ENCODE results near the gene HRNR.
"Not testable (repeated sequence)": the region's sequence is repeated elsewhere in the genome, so short reads cannot be mapped to it uniquely, and the experiment has no call there.

The HRNR gene

GRCh38 chr1:152224093-152224492 is at the start of gene HRNR:
HRNR (minus strand) TSS chr1:152224193; CDS start chr1:152223253, 940 bp downstream.
- DNase-seq, result no peak

GRCh38 chr1:152256394-152256793 is 32.4 kb upstream of the HRNR start:
- not testable (repeated sequence) for DNase-seq

DNA sequence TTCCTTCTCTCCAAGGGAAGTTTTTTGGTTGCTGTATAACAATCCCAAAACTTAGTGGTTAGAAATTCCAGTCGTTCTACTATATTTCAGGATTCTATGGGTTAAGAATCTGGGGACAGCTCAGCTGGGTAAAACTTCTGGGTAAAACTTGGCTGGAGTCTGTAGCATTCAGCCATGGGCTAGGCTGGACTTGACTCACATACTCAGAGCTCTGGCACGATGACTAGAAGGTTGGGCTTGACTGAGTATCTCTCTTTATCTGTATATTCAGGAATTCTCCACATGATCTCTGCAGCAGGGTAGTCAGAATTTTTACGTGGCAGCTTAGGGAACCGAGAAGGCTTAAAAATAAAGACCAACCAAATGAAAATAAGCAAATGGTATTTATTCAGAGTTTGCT is 28.2 kb upstream of the HRNR start:
- DNase-seq, result no peak

DNA sequence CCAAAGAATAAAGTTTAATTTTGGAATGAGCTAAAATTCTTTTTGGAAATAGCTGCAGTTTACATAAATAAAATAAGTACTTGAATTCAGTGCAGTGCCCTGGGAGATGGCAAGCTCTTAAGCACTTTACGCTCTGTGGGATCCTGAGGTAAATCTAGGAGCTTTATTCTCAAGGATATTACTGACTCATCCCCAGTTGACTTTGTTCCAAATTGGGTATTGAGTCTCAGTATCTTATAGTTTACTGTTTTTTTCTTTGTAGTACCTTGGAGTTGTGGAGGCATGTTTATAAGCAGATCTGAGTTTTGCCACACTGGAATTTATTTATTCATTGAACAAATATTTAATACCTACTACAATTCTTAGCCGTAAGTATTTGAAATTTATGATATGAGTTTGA is 27.4 kb upstream of the HRNR start:
- no peak for DNase-seq

- DNase-seq, result no peak
Observed at GRCh38 chr1:152247316-152247715, 23.3 kb upstream of the HRNR start.

- DNase-seq, result no peak
Observed at GRCh38 chr1:152244576-152245273, 20.7 kb upstream of the HRNR start.

DNA sequence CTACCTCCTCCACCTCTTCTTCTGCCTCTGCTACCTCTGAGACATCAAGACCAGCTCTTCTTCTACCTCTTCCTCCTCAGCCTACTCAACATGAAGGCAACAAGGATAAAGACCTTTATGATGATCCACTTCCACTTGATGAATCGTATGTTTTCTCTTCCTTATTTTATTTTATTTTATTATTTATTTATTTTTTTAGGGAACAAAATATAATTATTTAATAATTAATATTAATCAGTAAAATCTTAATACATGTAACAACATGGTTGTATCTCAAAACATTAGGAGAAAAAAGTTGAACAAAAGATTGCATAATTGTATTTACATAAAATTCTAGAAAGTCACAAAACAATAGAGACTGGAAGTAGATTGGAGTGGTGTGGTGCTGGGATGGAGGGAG is 13.1 kb upstream of the HRNR start:
- no peak for DNase-seq

- DNase-seq, result no peak
Observed at GRCh38 chr1:152228831-152229230, 4.8 kb upstream of the HRNR start.

GRCh38 chr1:152227310-152227928 is 3.4 kb upstream of the HRNR start:
- no peak for DNase-seq

DNA sequence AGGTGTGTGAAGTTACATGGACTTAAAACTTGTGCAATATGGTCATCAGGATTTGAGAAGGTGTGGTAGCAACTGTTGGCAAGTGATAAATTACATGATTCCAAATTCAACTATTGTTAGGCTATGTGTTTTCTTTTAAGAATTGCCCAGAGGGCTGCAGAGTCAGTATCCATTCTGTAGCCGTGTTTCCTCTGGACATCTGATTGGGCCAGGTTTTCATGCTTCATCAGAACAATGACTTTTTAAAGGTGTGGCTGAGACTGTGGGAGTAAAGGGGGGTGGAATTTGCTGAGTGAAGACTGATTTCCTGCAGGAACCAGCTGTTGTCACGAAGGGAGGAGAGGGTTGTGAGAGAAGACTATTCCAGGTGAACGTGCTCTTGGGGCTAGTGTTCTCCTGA is 1.7 kb upstream of the HRNR start:
- DNase-seq, result no peak

DNA sequence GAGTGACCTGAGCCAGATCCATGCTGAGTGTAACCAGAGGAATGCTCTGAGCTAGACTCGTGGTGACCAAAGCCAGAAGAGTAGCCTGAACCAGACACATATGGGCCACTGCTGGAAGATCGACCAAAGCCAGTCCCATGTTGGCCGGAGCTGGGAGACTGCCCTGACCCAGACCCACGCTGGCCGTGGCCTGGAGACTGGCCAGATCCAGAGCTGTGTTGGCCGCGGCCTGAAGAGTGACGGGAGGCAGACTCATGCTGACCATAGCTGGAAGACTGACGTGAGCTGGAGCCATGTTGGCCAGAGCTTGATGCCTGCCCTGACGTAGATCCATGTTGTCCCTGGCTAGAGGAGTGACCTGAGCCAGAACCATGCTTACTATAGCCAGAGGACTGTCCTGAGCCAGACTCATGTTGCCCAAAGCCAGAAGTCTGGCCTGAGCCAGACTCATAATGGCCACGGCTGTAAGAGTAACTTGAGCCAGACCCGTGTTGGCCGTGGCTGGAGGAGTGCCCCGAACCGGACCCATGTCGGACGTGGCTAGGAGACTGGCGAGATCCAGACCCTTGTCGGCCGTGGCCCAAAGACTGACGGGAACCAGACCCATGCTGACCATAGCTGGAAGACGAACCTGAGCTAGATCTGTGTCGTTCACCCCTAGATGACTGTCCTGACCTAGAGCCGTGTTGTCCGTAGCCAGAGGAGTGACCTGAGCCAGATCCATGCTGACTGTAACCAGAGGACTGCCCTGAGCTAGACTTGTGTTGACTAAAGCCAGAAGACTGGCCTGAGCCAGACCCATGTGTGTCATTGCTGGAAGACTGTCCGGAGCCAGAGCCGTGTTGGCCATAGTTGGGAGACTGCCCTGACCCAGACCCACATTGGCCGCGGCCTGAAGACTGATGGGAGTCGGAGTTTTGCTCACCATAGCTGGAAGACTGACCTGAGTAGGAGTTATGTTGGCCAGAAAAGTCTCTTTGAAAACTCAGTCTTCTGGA is 3.5 kb downstream of the HRNR start:
- no peak for DNase-seq

GRCh38 chr1:152219438-152219837 is 4.6 kb downstream of the HRNR start:
- DNase-seq, result not testable (repeated sequence)

GRCh38 chr1:152218762-152219436 is 5.1 kb downstream of the HRNR start:
- DNase-seq, result no peak

DNA sequence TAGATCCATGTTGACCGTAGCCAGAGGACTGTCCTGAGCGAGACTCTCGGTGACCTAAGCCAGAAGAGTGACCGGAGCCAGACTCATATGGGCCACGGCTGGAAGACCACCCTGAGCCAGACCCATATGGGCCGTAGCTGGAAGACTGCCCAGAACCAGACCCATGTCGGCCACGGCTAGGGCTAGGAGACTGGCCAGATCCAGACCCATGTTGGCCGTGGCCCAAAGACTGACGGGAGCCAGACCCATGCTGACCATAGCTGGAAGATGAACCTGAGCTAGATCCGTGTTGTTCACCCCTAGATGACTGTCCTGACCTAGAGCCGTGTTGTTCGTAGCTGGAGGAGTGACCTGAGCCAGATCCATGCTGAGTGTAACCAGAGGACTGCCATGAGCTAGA is 8.4 kb downstream of the HRNR start:
- DNase-seq, result peak in 1 of 2 donors; percentile 12

GRCh38 chr1:152214911-152215310 is 9.1 kb downstream of the HRNR start:
- peak in 1 of 2 donors; percentile 4 for DNase-seq

- no peak for DNase-seq
Observed at GRCh38 chr1:152198982-152199381, 25.0 kb downstream of the HRNR start.

DNA sequence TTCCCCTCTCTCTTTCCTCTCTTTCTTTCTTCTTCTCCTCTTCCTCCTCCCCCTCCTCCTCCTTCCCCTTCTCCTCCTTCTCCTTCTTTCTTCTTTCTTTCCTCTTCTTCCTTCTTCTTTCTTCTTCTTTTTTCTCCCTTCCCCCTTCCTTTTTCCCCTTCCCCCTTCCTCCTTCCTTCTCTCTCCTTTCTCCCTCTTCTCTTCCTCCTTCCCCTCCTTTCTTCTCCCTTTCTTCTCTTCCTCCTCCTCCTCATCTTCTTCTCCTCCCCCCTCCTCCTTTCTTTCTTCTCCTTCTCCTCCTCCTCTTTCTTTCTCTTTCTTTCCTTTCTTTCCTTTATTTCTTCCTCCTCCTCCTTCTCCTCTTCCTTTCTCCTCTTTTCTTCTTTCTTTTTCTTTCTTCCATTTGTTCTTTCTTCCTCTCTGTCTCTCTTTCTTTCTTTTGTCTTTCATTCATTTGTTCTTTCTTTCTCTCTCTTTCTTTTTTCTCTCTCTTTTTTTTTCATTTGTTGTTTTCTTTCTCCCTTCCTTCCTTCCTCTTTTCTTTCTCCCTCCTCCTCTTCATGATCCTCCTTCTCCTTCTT is 26.5 kb downstream of the HRNR start:
- DNase-seq, result no peak

DNA sequence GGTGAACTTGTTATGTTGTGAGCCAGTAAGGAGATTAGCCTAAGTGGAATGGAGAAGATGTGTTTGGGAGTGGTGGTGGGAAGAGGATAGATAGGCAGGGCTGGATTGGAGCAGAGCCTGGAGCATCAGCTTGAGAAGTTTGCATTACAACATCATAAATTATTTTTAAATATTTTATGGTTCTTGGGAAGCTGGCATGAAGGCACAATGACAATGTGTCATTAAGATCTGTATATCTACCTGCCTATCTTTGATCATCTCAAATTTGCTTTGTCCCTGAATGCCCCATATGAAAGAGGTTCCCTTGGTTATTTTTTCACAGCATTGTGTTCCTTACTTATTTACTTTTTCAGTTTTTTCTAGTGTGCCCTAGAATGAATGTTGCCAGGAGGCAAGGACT is 32.3 kb downstream of the HRNR start:
- no peak for DNase-seq

GRCh38 chr1:152191260-152191659 is 32.7 kb downstream of the HRNR start:
- DNase-seq, result no peak

DNA sequence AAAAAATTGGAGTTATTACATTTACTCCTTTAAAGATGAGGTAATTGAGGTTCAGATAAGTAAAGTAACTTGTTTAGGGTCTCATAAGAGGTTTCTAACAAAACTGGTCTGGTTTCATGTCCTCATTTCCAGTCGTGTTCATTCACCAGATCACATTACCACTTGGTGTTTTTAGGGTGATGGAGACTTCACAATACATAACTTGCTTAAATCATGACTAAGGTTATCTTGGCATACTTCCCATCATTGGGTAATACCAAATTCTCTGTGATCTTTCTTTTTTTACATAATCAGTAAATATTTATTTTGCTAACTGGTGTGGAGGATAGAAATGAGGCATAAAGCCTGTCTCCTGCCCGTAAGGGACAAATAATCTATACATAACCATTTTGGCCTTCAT is 33.4 kb downstream of the HRNR start:
- DNase-seq, result no peak

DNA sequence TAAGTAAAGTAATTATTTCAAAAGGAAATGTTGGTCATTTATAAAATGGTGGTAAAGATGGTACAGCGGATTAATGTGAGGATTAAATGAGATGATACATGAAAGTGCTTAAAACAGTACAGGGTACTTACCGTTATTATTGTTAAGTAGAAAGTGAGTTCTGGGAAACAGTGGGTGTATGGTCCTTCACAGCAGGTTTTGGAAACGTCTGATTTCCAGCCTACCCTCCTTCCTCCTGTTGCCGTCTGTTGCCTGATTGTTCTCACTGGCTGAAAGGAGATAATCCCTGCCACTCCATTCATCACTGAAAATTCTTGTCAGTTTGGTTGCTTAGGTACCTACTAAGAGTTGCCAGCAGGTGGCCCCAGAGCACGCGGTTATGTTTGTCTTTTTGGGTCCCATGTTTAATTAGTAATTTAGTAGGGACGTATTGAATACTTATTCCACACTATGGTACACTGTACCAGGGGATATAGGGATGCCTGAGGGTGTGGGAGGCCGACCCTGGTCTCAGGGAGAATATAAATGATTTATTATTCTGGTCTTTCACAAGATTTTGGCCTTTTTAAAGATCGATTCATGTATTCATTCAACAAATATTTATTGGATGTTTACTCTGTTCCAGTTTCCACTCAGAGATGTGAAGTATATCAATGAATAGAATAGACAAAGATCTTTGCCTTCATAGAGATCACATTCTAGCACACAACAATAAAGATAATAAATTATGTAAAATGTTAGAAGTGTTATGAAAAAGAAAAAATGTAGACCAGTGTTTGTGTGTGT is 34.1 kb downstream of the HRNR start:
- peak; percentile 61 to 77 for DNase-seq

All from CD4-positive, alpha-beta T cell treated with Interferon alpha-2 for 1 hour (primary cell).